PC-9 (cell line): ENCODE measurements around the gene DOCK3. TPM values are rescaled to one million over a fixed set of nuclear protein-coding genes. Genes with fewer than 3 reads are reported as not detected.

ENCODE experiments used
- BruUV-seq: library from RNA; stranded (reverse); fragments of 400-500 nt; replicated peaks from 2 replicates; lab custom pipeline; 2021; lab: Mats Ljungman, UMichigan
- CTCF ChIA-PET: fragments of 300-600 bp; sonication (Branson Sonifier 250); formaldehyde crosslinking; loops from one replicate; lab custom pipeline; 2022; ENCODE audit warnings: antibody characterized with exemption; lab: Charles Lee
- POLR2A ChIA-PET: fragments of 300-600 bp; sonication (Branson Sonifier 250); formaldehyde crosslinking; loops from one replicate; lab custom pipeline; 2022; ENCODE audit warnings: antibody characterized with exemption; ENCODE audit not compliant: unreplicated experiment; lab: Charles Lee
- DNase-seq, 2 experiments: peaks; one replicate each; pipeline versions ENCODE4 v3.0.0 to v3.0.0-alpha.2; 2015 to 2022; ENCODE audit warnings: mixed read lengths in 1 of 2
- H2AFZ ChIP-seq: fragments of 200-600 bp; sonication (generic); 2 replicates; pipeline ENCODE4 v1.8.1; 2017; ENCODE audit warnings: antibody characterized with exemption
- H3F3A ChIP-seq: fragments of 200-600 bp; sonication (generic); 2 replicates; pipeline ENCODE4 v1.8.1; 2017; ENCODE audit warnings: antibody characterized with exemption, mild to moderate bottlenecking, low read depth; ENCODE audit not compliant: insufficient read depth
- H3K27ac ChIP-seq: fragments of 200-600 bp; sonication (generic); 2 replicates; pipeline ENCODE4 v1.6.1; 2016; ENCODE audit warnings: mixed run types
- H3K27me3 ChIP-seq: fragments of 200-600 bp; sonication (generic); 2 replicates; pipeline ENCODE4 v1.6.1; 2016; ENCODE audit warnings: low read depth, mixed run types; ENCODE audit not compliant: insufficient read depth
- H3K36me3 ChIP-seq: fragments of 200-600 bp; sonication (generic); 2 replicates; pipeline ENCODE4 v1.6.1; 2016; ENCODE audit warnings: low read depth, mixed run types
- H3K4me1 ChIP-seq: fragments of 200-600 bp; sonication (generic); replicated peaks from 2 replicates; pipeline ENCODE4 v1.6.1; 2016; ENCODE audit warnings: mixed run types; ENCODE audit not compliant: insufficient read depth
- H3K4me2 ChIP-seq: fragments of 200-600 bp; sonication (generic); 2 replicates; pipeline ENCODE4 v1.6.1; 2017; ENCODE audit warnings: mixed run types
- H3K4me3 ChIP-seq: fragments of 200-600 bp; sonication (generic); 2 replicates; pipeline ENCODE4 v1.6.1; 2016; ENCODE audit warnings: mixed run types
- H3K79me2 ChIP-seq: fragments of 200-600 bp; sonication (generic); 2 replicates; pipeline ENCODE4 v1.6.1; 2017; ENCODE audit warnings: low read depth, mixed run types
- H3K9me2 ChIP-seq: fragments of 200-600 bp; sonication (generic); 2 replicates; pipeline ENCODE4 v1.8.1; 2017; ENCODE audit warnings: mild to moderate bottlenecking; ENCODE audit not compliant: insufficient read depth
- H3K9me3 ChIP-seq: fragments of 200-600 bp; sonication (generic); 2 replicates; pipeline ENCODE4 v1.8.1; 2016; ENCODE audit warnings: low read depth; ENCODE audit not compliant: insufficient read depth
- H4K20me1 ChIP-seq: fragments of 200-600 bp; sonication (generic); 2 replicates; pipeline ENCODE4 v1.8.1; 2017; ENCODE audit not compliant: insufficient read depth
- CTCF ChIP-seq: fragments of 200-600 bp; sonication (generic); conservative IDR thresholded peaks from 2 replicates; pipeline ENCODE4 v1.6.1; 2017; ENCODE audit warnings: mixed run types, antibody characterized with exemption, mild to moderate bottlenecking, moderate library complexity
- EZH2 ChIP-seq: fragments of 200-600 bp; sonication (generic); IDR thresholded peaks from 2 replicates; pipeline ENCODE4 v1.8.0; 2017; ENCODE audit warnings: antibody characterized with exemption, low read depth
- intact Hi-C: fragments of 100-400 bp; cut with micrococcal nuclease; formaldehyde crosslinking; loops from one replicate; pipeline ENCODE4 v1.10.0; 2022; ENCODE audit not compliant: unreplicated experiment
- total RNA-seq: library from RNA; stranded (reverse); gene quantifications from 2 replicates; pipeline ENCODE4 v1.2.3, GENCODE V29; 2021

Gene DOCK3
- total RNA-seq, 1 experiment from 2014 or later: 16.9 TPM

- BruUV-seq: no TSS peak
- no peak for DNase-seq
- H3F3A ChIP-seq: no peaks in the 10 kb centered on the region
- intact Hi-C loops: no loop called here
- no peaks in the 10 kb centered on the region for H3K36me3 ChIP-seq
- H3K9me2 ChIP-seq: no peaks in the 10 kb centered on the region
- no peak overlapping the region for H2AFZ ChIP-seq
- no peaks in the 10 kb centered on the region for H3K4me1 ChIP-seq
- H3K79me2 ChIP-seq: no peaks in the 10 kb centered on the region
- no peak overlapping the region for H3K4me2 ChIP-seq
- no peaks in the 10 kb centered on the region for H3K9me3 ChIP-seq
- H3K27ac ChIP-seq: no peak overlapping the region
- H3K4me3 ChIP-seq: no peak overlapping the region
- H3K27me3 ChIP-seq: no peaks in the 10 kb centered on the region
- no peaks in the 10 kb centered on the region for H4K20me1 ChIP-seq
- TF ChIP-seq EZH2: no peak
- TF ChIP-seq CTCF: no peak
- ChIA-PET POLR2A (interaction anchor here (0.6 kb wide), 1 partner anchor 56 kb away, joined by 4 read pairs; no protein-coding TSS in a partner anchor), CTCF (interaction anchor here (0.7 kb wide), 1 partner anchor 757 kb away, joined by 5 read pairs; no protein-coding TSS in a partner anchor)
Observed at GRCh38 chr3:51141573-51141972, 466.8 kb downstream of the DOCK3 start.

- no peaks in the 10 kb centered on the region for H3K9me2 ChIP-seq
- H4K20me1 ChIP-seq: no peaks in the 10 kb centered on the region
- BruUV-seq: no TSS peak
- H3K36me3 ChIP-seq: no peaks in the 10 kb centered on the region
- CTCF ChIA-PET: no interaction called here
- H3K27me3 ChIP-seq: no peaks in the 10 kb centered on the region
- no peak overlapping the region for H3K4me2 ChIP-seq
- no peaks in the 10 kb centered on the region for H3K4me1 ChIP-seq
- intact Hi-C loops: no loop called here
- H3K9me3 ChIP-seq: no peaks in the 10 kb centered on the region
- no peaks in the 10 kb centered on the region for H3K79me2 ChIP-seq
- no peak overlapping the region for H3K4me3 ChIP-seq
- no peak for TF ChIP-seq EZH2
- TF ChIP-seq CTCF: no peak
- no peak overlapping the region for H2AFZ ChIP-seq
- DNase-seq: no peak
- POLR2A ChIA-PET: no interaction called here
- no peaks in the 10 kb centered on the region for H3F3A ChIP-seq
- no peak overlapping the region for H3K27ac ChIP-seq
Observed at GRCh38 chr3:51145811-51146585, 471.3 kb downstream of the DOCK3 start.

GRCh38 chr3:51146781-51147180 is 472.1 kb downstream of the DOCK3 start:
- Histone ChIP-seq H3K9me3 (no peaks in the 10 kb centered on the region), H3K27me3 (no peaks in the 10 kb centered on the region), H3K4me3 (no peak overlapping the region), H3F3A (no peaks in the 10 kb centered on the region), H3K4me2 (no peak overlapping the region), H3K9me2 (no peaks in the 10 kb centered on the region), H3K36me3 (no peaks in the 10 kb centered on the region), H3K4me1 (no peaks in the 10 kb centered on the region), H2AFZ (no peak overlapping the region), H3K79me2 (no peaks in the 10 kb centered on the region), H4K20me1 (no peaks in the 10 kb centered on the region), H3K27ac (no peak overlapping the region)
- ChIA-PET POLR2A (no interaction called here), CTCF (no interaction called here)
- TF ChIP-seq EZH2 (no peak), CTCF (no peak)
- intact Hi-C loops: no loop called here
- BruUV-seq: no TSS peak
- DNase-seq: no peak
